HG03520 (cell line): ENCODE measurements around the gene UTF1.

Experiments used
- ATAC-seq: cut with Tn5 transposase; IDR thresholded peaks from one replicate; pipeline ENCODE4 v1.9.1; 2021; ENCODE audit warnings: mild to moderate bottlenecking, moderate library complexity; ENCODE audit not compliant: unreplicated experiment

UTF1 gene

DNA sequence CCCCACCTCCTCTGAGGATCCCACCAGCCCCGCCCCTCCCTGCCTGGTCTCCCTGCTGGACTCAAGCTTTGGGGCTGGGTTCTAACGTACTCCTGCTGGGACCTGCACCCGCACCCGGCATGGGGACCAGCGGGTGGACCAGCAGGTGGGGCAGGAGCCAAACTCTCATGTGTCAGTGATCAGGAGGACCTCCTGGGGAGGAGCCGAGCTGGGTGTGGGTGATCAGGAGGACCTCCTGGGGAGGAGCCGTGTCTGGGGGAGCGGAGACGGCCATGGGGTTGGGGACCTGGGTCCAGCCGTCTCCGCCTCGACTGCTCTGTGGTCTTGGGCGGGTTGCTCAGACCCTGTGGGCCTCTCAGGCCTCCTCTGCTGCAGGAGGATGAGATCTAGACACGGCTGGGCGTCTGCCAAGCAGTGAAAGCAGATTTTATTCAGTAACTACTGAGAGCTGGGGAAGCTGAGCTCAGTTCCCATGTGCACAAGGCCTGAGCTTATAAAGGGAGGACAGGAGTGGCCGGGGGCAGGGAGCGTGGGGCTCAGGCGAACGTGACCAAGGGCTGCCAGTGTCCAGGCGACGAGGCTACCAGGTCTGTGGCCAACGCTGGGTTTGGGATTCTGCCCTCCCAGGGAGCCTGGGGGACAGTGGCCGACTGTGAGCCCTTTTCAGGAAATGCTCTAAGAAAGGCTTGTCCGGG lies 33.6 kb upstream of the UTF1 start:
- ATAC-seq: no peak

DNA sequence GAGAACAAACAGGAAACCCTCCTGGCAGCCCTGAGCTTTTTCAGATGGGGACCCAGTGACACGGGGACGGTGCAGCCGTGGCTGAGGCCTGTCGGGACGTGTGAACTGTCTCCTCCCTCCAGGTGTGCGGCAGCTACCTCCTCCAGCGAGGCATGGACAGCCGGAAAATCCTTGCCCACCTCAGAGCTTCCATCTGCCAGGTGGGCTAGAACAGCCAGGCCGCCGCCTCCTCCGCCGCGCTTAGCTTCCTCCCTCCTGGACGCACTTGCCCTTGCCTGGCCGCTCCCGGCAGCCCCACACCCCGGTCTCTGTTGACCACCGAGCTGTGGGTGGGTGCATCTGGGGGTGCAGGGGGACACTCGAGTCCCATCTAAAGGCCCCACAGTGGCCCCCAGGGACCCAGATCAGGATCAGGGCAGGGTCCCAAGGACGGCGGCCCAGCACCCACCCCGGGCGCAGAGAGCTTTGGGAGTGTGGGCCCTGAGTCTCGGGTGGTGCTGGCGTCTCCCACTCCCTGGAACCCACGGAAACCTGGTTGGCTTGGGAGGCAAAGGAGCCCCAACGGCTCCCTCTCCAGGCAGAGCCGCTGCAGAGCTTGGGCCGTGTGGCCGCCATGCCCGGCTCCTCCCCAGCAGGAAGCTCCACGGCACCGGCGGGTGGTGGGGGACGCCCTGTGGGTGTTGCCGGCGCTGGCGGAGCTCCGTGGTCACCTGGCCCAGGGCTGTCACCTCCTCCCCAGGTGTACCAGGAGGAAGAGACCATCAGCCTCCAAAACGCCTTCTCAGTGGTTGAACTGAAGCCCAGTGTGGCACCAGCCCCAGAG lies 32.9 kb upstream of the UTF1 start:
- no peak for ATAC-seq

DNA sequence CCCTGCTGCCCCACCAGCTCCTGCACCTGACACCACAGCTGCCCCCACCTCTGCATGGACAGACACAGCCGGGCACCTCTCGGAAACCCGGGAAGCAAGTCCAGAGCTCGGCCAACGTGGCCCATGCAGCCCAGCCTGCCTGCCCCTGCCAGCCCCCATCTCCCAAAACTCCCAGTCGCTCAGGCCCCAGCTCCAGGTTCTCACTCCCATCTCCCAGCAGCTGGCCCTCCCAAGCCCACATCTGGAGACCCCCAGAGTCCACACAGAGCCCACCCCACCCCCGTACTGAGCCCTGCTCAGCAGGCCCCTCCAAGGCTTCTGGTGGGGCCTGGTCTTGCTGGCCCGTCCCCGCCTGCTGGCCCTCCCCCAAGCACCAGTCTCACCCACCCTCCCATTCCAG lies 32.2 kb upstream of the UTF1 start:
- no peak for ATAC-seq

DNA sequence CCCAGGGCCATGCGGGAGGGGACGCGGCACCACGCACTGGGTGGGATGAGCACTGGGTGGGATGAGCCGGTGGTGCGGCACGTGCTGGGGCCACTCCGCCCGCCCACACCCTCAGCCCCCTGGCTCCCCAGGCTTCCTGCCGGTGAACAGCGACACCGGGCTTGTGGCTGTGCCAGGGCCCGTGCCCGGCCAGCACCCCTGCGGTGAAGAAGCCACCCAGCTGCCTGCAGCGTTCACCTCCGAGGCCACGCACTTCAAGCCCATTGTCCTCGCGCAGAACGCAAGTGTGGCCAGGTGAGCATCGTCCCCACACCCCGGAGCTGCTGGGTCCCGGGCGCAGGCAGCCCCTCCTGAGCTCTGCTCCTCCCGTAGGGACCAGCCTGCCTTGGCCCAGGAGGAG lies 31.8 kb upstream of the UTF1 start:
- no peak for ATAC-seq

DNA sequence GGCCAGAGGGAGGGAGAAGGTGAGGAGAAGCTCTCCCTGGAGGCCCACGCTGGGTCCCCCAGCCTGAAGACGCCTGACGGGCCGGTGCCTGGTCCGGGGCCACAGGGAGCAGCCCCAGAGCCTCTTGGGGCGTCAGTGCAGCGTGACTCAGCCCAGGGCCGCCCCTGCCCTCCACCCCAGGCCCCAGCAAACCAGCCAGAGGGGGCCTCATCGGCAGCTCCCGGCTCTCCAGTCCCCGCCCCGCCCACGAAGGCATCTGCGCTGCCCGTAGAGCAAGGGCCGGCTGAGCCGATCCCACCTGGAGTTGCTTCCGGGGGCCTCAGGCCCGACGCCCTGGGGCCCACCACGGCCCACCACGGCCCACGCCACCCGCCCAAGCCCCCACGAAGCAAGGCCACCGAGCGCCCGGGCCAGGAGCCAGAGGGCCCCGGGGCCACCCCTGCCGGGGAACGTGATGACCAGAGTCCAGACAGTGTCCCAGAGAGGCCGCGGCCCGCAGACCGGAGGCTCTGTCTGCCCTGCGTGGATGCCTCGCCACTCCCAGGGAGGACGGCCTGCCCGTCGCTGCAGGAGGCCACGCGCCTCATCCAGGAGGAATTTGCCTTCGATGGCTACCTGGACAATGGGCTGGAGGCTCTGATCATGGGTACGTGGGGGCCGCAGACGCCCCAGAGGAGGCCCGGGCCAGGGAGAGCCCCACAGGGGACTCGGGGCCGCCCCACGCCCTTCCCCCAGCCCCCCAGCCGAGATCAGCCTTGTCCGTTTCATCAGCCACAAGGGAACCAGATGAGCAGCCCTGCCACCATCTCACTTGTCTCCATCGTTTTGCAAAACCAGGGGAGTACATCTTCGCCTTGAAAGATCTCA lies 31.2 kb upstream of the UTF1 start:
- ATAC-seq: no peak

DNA sequence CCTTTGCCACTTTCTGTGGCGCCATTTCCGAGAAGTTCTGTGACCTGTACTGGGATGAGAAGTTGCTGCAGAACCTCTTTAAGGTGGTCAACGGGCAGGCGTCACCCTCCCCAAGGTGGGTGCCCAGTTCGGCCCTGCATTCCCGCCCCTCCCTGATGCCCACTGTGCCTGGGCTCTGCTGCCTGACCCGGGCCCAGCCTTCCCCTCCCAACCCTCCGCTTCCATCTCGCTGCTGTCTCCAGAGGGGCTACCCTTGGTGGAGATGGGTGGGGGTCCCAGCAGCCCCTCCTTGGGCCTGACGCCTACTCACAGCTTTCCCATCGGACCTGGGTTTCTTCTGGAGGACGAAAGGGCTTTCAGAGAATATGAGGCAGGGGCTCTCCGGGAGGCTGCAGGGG lies 30.5 kb upstream of the UTF1 start:
- ATAC-seq: no peak

DNA sequence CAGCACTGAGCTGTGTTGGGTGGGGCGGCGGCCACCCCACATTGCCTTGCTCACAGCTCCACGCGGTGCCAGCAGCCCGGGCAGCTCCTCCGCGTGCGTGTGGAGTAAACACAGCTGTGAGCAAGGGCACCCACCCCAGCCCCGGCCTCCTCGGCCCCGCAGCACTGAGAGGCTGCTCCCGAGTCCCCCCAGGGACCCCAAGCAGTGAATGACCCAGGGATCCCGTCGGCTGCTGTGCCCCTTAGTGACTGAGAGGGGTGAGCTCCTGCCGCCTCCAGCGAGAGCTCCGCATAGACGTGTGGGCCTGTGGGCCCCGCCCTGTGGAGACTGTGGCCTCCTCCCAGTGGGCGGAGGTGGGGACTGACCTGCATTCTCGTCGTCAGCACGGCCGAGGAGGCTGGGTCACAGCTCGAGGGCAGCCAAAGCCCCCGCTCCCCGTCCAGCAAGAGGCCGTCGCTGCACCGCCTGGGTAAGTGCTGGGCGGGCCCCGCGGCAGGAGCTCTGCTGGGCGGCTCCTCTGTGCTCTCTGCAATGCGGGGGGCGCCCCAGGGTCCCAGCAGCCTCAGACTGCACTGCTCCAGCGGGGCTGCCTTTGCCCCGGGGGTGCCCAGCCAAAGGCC lies 29.9 kb upstream of the UTF1 start:
- no peak for ATAC-seq

DNA sequence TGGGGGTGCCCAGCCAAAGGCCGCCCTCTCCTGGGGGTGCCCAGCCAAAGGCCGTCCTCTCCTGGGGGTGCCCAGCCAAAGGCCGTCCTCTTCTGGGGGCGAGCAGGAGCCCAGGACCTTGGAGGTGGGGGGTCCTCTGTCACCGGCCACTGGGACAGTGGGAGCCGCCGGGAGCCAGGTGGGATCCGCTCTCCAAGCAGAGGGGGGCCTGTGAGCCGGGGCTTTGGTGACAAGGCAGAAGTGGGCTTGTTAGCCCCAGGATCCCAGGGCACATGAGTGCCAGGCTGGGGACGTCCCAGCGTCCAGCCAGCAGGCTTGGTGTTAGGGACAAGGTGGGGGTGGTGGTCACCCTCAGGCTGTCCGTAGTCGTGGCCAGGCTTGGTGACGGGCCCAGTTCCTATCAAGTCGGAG lies 29.4 kb upstream of the UTF1 start:
- ATAC-seq: no peak

DNA sequence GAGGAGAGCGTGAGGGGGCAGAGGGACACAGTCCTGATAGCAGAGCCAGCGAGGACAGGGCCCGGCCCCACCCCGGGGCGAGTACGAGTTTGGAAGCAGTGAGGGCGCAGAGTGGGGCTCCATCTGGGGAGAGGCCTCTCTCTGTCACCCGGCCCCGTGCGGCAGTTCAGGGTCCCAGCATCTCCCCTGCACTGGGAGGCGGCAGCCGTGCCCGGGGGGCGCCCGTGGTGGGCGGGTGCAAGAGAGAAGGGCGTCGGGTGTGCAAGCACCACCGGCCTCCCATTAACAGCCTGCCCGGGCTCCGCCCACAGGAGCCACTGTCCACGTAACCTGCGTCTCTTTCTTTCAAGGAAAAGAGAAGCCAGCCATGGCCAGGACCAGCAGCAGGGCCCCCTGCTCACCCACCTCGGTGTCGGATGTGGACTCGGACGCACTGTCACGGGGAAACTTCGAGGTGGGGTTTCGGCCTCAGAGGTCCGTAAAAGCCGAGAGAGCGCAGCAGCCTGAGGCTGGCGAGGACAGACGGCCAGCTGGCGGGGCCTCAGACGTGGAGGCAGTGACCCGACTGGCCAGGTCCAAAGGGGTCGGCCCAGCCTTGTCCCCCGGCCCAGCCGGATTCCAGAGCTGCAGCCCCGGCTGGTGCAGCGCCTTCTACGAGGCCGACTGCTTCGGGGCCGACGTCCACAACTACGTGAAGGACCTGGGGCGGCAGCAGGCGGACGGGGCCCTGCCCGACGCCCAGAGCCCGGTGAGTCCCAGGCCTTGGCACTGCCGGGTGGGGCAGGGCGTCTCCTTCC lies 28.7 kb upstream of the UTF1 start:
- no peak for ATAC-seq

DNA sequence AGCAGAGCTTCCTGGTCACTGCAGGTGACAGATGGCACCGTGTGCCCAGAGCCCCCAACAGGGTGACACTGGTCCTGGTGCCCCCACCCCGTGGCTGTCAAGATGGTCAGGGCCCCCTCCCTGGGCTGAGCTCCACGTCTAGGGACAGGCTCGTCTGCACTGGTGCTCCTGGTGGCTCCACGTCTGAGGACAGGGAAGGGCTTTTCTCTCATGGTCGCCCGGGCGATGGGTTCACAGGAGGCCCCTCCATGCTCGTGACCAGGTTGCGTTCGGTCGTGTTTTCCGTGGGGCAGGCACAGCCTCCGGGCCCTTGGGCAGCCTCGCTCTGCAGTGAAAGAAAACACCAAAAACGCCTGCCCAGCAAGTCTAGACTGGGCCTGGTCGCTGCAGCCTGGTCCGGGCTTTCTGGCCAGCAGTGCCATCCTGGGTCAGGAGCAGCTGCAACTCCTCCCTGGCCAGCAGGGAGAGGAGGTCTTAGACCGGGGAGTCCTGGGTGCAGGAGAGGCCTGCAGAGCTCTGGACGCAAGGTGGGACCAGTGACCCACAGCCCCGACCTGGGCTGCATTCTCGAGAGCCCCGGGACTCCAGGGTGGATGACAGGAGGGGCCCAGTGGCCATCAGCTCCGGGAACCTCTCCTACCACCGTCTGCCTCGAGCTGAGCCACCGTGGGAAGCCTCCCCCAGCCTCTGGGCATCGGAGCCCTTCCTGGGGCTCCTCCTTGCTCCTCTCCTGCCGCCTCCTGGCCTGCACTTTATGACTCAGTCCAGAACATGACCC lies 27.9 kb upstream of the UTF1 start:
- no peak for ATAC-seq

DNA sequence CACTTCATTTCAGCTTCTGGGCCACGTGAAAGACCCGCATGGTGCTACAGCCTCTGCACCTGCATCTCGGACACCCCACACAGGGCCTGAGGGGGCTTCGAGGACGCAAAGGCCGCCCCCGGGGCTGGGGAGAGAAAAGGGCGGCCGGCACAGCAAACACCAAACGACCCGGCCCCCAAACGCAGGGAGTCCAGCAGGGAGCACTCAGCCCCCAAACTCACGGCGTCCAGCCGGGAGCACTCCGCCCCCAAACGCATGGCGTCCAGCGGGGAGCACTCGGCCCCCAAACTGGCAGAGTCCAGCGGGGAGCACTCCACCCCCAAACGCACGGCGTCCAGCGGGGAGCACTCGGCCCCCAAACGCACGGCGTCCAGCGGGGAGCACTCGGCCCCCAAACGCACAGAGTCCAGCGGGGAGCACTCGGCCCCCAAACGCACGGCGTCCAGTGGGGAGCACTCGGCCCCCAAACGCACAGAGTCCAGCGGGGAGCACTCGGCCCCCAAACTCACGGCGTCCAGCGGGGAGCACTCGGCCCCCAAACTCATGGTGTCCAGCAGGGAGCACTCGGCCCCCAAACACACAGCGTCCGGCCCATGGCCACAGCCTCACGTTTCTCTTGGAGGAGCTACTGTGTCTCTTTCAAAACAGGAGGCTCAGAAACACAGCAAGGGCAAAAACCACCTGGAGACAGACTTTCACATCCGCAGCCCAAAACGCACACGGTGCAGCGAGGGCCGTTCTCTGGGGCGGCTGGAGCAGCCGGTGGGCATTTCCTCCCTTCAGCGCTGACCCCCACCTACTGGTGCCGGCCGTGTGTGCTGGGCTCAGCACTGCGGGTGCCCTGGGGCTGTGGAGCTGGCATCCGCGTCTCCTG lies 27.0 kb upstream of the UTF1 start:
- no peak for ATAC-seq

DNA sequence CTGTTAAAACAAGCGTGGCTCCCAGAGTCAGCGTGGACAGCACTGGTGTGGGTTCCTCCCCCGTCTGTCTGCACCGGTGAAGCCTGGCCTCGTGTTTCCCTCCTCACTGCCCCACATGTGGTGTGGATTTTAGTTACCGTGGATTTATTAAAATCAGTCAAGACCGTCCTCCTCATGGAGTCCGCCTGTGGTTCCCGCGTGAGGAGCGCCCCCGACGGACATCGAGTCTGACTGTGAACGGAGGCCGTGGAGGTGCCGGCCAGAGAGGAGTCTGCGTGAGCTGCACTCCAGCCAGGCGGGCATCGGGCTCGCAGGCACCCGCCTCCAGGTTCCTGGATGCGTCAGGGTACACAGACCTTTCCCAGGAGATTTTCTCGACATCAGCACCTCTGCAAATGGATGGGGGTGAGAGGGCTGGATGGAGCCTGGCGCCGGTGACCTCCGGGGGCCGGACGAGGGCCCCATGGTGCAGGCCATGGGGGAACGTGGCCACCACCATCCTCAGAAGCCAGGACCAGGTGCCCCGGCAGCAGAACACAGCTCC lies 26.3 kb upstream of the UTF1 start:
- no peak for ATAC-seq

DNA sequence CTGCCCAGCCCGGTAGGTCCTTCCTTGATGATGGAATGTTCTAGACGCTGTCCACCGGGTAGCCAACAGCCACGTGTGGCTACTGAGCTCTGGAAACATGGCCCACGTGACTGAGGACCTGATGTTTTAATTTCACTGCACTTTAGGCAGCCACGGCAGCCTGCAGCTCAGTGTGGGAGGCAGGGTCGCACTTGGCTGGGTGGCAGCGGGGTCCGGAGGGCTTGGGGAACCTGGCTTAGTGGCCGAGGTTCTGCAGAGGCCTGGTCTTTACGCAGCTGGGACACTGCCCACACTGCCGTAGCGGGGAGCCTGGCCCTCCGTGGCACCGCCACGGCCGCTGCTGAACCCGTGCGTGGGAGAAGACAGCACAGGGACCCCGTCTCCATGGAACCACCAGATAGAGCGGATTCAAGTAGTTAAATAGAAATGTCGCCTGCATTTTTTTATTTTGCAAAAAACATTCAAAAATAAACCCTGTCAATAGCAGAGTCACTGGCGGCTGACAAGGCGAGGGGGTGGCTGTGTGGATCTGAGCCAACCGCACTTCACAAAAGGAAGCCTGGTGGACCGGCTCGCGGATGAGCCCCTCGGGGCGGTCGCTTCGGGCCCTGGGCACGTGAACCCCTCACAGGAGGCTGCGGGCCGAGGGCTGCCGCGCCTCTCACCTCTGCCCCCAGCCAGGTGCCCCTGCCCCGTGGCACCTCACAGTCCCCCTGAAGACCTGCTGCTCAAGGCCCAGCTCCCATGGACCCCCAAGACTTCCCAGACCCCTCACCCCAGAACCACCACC lies 25.6 kb upstream of the UTF1 start:
- ATAC-seq: no peak

DNA sequence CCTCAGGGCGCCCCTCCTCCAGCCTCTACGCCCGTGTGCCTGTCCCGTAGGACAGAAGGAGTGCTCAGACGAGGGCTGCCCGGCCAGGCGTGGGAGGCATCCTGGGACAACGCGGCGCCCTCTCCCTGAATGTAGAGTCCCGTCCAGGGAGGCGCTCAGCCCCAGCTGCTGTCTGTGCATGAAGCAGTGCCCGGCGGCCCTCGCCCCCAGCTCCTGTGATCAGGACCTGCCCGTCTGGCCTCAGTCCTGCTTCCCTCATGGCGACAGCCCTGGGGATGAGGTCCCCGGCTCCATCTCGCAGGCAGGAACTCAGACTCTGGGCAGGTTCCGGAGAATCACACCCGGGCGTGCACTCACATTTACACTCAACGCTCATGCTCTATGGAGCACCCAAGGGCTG lies 24.9 kb upstream of the UTF1 start:
- no peak for ATAC-seq

DNA sequence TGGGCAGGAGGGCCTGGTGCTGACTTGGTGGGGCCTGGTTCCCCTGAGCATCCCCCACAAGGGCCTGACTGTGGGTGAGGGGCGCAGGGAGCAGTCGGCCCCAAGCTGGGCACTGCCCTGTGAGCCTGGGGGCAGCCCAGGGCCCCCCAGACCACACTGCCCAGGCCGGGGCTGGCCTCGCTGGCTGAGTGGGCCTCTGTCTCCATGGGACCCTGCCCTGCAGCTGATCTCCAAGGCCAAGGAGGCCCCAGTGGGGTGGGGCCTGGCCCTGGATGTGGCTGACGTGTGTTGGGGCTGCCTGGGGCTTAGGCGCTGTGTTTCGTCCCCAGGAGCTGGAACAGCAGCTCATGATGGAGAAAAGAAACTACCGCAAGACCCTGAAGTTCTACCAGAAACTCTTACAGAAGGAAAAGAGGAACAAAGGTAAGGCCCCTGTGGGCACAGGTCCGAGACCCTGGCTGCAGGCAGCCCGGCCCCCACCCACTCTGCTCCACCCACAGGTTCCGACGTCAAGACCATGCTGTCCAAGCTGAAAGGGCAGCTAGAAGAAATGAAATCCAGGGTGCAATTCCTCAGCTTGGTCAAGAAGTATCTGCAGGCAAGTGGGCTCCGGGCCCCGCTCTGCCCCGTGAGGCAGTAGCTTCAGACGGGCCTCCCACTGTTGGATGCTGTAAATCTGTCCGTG lies 23.5 kb upstream of the UTF1 start:
- ATAC-seq: no peak

DNA sequence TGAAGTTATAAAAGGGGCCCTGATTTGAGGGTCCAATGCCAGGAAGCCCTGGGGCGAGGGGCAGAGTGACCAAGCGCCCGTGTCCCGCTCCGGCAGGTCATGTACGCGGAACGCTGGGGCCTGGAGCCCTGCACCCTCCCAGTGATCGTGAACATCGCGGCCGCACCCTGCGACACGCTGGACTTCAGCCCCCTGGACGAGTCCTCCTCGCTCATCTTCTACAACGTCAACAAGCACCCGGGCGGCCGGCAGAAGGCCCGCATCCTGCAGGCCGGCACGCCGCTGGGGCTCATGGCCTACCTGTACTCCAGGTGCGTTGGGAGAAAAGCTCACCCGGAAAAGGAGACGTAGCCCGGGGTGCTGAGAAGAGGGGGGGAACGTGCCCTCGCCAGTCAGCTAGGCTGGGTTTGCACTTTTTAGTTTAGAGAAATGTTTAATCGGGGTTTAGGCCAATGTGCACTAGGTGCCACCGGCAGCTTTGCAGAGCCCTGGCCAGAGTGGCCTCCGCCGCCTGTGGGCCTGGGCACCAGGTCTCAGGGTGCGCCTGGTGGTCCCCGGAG lies 22.9 kb upstream of the UTF1 start:
- no peak for ATAC-seq

DNA sequence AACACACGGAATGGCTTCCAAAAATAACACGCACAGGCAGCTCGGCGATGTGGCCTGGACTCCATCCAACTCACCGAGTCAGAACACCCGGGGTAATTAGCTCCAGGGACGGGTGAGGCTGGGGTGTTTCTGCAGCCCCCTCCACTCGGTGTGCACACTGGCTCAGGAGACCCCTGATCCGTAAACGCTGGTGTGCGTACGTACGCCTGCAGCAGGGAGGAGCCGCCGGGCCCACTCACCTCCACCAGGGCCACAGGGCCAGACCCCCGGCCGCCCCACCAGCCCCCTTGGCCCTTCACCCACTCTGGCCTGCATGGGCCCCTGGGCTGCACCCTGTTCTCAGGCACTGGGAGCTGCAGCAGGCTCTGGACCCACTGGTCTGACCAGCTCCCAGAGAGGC lies 22.4 kb upstream of the UTF1 start:
- ATAC-seq: no peak
